H1 (cell line): ENCODE results near the gene OR2F2. TPM values are rescaled to one million over a fixed set of nuclear protein-coding genes. Genes with fewer than 3 reads are reported as not detected.

ENCODE experiments used
- CHD7 ChIP-seq: fragments of 300-600 bp; sonication (generic); IDR thresholded peaks from 2 replicates; pipeline ENCODE4 v1.7.1; 2012; ENCODE audit warnings: low read length, moderate library complexity, mild to moderate bottlenecking, inconsistent platforms; ENCODE audit not compliant: insufficient replicate concordance
- MAFK ChIP-seq: IDR thresholded peaks from 2 replicates; pipeline ENCODE4 v1.6.1; 2012; ENCODE audit warnings: low read depth, mild to moderate bottlenecking, improper control_type of control experiment, low read length
- POLR2A ChIP-seq, 2 experiments: IDR thresholded peaks; 1 replicate in 1 of 2; 2 replicates in 1 of 2; pipeline ENCODE4 v1.6.1; 2011; ENCODE audit warnings: low read depth in 2 of 2, low read length in 2 of 2, mild to moderate bottlenecking in 2 of 2; ENCODE audit errors: control extremely low read depth in 1 of 2
- SAP30 ChIP-seq: fragments of 300-600 bp; sonication (generic); IDR thresholded peaks from 2 replicates; pipeline ENCODE4 v1.7.1; 2012; ENCODE audit warnings: low read length, moderate library complexity, mild to moderate bottlenecking, inconsistent platforms; ENCODE audit not compliant: insufficient read depth, insufficient replicate concordance
- YY1 ChIP-seq: IDR thresholded peaks from 2 replicates; pipeline ENCODE4 v1.6.1; 2011; ENCODE audit warnings: low read depth, mild to moderate bottlenecking, low read length
- polyA plus RNA-seq, 7 experiments: library from polyadenylated mRNA; depleted of rRNA in 3 of 7; stranded (reverse) in 5 of 7; unstranded in 2 of 7; fragments of >200 nt in 5 of 7; fragments of 200-250 nt in 2 of 7; gene quantifications; 1 replicate in 5 of 7; 2 replicates in 1 of 7; 4 replicates in 1 of 7; pipeline versions ENCODE4 v1.2.1 to v1.2.3, GENCODE V29; 2011 to 2013; ENCODE audit warnings: missing spikeins in 2 of 7, mixed read lengths in 2 of 7
- total RNA-seq: library from RNA; stranded (reverse); fragmentation: NEBNext Ultra II Directional; extraction: Animal tissue kit (Norgen Biotek cat#: 25700); gene quantifications from 2 replicates; pipeline ENCODE4 v1.2.1, GENCODE V29; 2021
- TF ChIP-seq, protein P1 (sequence below): IDR thresholded peaks from 2 replicates; pipeline ENCODE4 v1.6.1; 2012; ENCODE audit warnings: low read length, inconsistent platforms

OR2F2 gene
- total and polyA plus RNA-seq, 2 of the 8 experiments (the other 6 are each of a cell fraction or from before 2014, with no cell fraction given): not detected

- TF ChIP-seq CHD7 (no peak), POLR2A (IDR thresholded peaks at IDR 0.05; ENCODE audit: control extremely low read depth in 1 of 2, low read depth in 2 of 2, low read length in 2 of 2) (no peak), YY1 (no peak), MAFK (no peak), SAP30 (no peak)
- TF ChIP-seq, protein P1, sequence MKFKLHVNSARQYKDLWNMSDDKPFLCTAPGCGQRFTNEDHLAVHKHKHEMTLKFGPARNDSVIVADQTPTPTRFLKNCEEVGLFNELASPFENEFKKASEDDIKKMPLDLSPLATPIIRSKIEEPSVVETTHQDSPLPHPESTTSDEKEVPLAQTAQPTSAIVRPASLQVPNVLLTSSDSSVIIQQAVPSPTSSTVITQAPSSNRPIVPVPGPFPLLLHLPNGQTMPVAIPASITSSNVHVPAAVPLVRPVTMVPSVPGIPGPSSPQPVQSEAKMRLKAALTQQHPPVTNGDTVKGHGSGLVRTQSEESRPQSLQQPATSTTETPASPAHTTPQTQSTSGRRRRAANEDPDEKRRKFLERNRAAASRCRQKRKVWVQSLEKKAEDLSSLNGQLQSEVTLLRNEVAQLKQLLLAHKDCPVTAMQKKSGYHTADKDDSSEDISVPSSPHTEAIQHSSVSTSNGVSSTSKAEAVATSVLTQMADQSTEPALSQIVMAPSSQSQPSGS: no peak
These were observed 43.6 kb upstream of the OR2F2 start (continued) for GRCh38 chr7:143891457-143891856.
